Fibroblast of lung (primary cell): Measurements from ENCODE around the gene MAGI2.

ENCODE experiments used
- EZH2 ChIP-seq: IDR thresholded peaks from 2 replicates; pipeline ENCODE4 v1.5.1; 2012; ENCODE audit warnings: low read length, control low read depth, mild to moderate bottlenecking; ENCODE audit errors: missing control alignments
- TF ChIP-seq, protein P1 (sequence below), 2 donors: IDR thresholded peaks in 1 of 2; conservative IDR thresholded peaks in 1 of 2; 1 replicate in 1 of 2; 2 replicates in 1 of 2; pipeline ENCODE4 v1.5.1; 2011 to 2012; ENCODE audit warnings: low read length in 2 of 2, control low read depth in 1 of 2, inconsistent platforms in 1 of 2, low read depth in 1 of 2, mild to moderate bottlenecking in 1 of 2

DNA sequence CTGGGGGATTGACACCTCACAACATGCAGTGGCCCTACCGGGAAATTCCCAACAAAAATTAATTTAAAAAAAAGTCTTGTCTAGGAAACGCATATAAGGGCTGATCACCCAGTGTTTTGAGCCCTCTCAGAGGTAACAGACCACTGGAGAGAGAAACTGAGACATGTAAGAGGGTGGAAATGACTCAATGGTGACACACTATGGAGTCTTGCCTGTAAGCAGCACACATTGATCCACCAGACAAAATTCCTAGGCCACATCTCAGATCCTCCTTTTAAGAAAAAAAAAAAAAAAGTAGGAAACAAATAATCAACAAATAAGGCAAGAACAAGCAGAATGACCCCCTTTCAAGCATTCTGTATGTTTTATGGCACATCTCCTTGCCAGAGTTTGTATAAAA, 296.2 kb downstream of the MAGI2 start:
- TF ChIP-seq, protein P1, sequence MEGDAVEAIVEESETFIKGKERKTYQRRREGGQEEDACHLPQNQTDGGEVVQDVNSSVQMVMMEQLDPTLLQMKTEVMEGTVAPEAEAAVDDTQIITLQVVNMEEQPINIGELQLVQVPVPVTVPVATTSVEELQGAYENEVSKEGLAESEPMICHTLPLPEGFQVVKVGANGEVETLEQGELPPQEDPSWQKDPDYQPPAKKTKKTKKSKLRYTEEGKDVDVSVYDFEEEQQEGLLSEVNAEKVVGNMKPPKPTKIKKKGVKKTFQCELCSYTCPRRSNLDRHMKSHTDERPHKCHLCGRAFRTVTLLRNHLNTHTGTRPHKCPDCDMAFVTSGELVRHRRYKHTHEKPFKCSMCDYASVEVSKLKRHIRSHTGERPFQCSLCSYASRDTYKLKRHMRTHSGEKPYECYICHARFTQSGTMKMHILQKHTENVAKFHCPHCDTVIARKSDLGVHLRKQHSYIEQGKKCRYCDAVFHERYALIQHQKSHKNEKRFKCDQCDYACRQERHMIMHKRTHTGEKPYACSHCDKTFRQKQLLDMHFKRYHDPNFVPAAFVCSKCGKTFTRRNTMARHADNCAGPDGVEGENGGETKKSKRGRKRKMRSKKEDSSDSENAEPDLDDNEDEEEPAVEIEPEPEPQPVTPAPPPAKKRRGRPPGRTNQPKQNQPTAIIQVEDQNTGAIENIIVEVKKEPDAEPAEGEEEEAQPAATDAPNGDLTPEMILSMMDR (conservative IDR thresholded peaks at IDR 0.05 in 1 of 2, IDR thresholded peaks at IDR 0.05 in 1 of 2; ENCODE audit: low read depth in 1 of 2, low read length in 2 of 2), result no peak
- no peak for TF ChIP-seq EZH2
